BLaER1 treated with 17β-estradiol and CSF1 and Interleukin-3, amounts not matched to agents 10 nM and 100 nM (cell line): Measurements from ENCODE around the gene FGB.
"Not testable (repeated sequence)": the region's sequence is repeated elsewhere in the genome, so short reads cannot be mapped to it uniquely, and the experiment has no call there.

ENCODE experiments used
- H3K27ac ChIP-seq, 11 experiments: shearing (Covaris generic); formaldehyde crosslinking; 2 replicates each; pipeline ENCODE4 v1.8.1; 2022
- H3K27me3 ChIP-seq, 11 experiments: shearing (Covaris generic); formaldehyde crosslinking; 2 replicates each; pipeline ENCODE4 v1.8.1; 2022
- H3K36me3 ChIP-seq, 11 experiments: shearing (Covaris generic); formaldehyde crosslinking; 2 replicates each; pipeline ENCODE4 v1.8.1; 2022
- H3K4me1 ChIP-seq, 10 experiments: shearing (Covaris generic); formaldehyde crosslinking; 2 replicates each; pipeline ENCODE4 v1.8.1; 2022
- H3K4me2 ChIP-seq, 11 experiments: shearing (Covaris generic); formaldehyde crosslinking; 2 replicates each; pipeline ENCODE4 v1.8.1; 2022
- H3K4me3 ChIP-seq, 10 experiments: shearing (Covaris generic); formaldehyde crosslinking; 2 replicates each; pipeline ENCODE4 v1.8.1; 2022
- H3K9ac ChIP-seq, 11 experiments: shearing (Covaris generic); formaldehyde crosslinking; 2 replicates each; pipeline ENCODE4 v1.8.1; 2022
- H3K9me3 ChIP-seq, 11 experiments: shearing (Covaris generic); formaldehyde crosslinking; replicated peaks in 1 of 11; 2 replicates each; pipeline ENCODE4 v1.8.1; 2022
- H4K20me1 ChIP-seq, 11 experiments: shearing (Covaris generic); formaldehyde crosslinking; 2 replicates each; pipeline ENCODE4 v1.8.1; 2022
- Cebpa-rat ChIP-seq, 11 experiments: shearing (Covaris generic); IDR thresholded peaks; 2 replicates each; pipeline ENCODE4 v1.8.1; 2022

The FGB gene

GRCh38 chr4:154588198-154588597 is 25.4 kb downstream of the FGB start:
- no peak overlapping the region for H3K4me2 ChIP-seq
- TF ChIP-seq Cebpa-rat (IDR thresholded peaks at IDR 0.05): no peak

GRCh38 chr4:154589296-154590197 is 26.7 kb downstream of the FGB start:
- no peak overlapping the region for H3K9ac ChIP-seq
- no peaks in the 10 kb centered on the region for H4K20me1 ChIP-seq
- no peak overlapping the region for H3K27ac ChIP-seq
- no peaks in the 10 kb centered on the region for H3K9me3 ChIP-seq
- no peak overlapping the region for H3K4me3 ChIP-seq
- no peak overlapping the region for H3K4me2 ChIP-seq
- no peaks in the 10 kb centered on the region for H3K27me3 ChIP-seq
- no peak for TF ChIP-seq Cebpa-rat (IDR thresholded peaks at IDR 0.05)
- H3K4me1 ChIP-seq: no peaks in the 10 kb centered on the region
- no peaks in the 10 kb centered on the region for H3K36me3 ChIP-seq

More at GRCh38 chr4:154588198-154588597, 25.4 kb downstream of the FGB start:
- no peak overlapping the region for H3K9ac ChIP-seq
- H3K36me3 ChIP-seq: no peaks in the 10 kb centered on the region
- H3K4me1 ChIP-seq: no peaks in the 10 kb centered on the region
- no peak overlapping the region for H3K27ac ChIP-seq
- no peaks in the 10 kb centered on the region for H4K20me1 ChIP-seq
- no peaks in the 10 kb centered on the region for H3K9me3 ChIP-seq
- no peak overlapping the region for H3K4me3 ChIP-seq
- no peaks in the 10 kb centered on the region for H3K27me3 ChIP-seq

DNA sequence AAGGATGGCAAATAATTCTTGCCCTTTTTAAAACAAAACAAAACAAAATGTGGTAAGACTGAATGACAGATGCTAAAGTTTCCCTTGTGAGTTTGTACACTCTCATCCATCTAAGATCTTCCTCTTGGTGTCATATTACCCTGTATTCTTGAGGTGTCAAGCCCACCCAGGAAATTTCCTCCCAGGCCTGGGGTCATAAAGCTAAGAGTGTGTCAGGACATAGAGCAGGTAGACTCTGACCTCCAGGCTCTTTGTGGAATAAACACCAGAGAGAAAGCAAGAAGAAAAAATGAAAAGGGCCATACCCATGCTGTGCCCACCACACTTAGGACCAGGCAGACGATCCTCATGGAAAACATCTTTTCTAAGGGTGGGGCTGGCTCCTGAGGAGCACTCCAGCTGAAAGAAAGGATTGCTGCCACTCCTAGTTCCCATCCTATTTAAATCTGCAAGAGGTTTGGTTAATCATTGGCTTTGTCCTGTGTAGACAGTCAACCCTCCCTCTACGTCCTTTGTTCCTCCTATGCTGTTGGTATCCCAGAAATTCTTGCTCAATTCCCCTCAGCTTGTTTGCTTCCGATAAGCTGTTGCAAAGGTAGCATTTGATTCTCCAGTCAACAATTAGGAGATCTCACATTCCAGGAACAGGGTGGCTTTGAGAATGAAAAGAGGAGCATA is 27.7 kb downstream of the FGB start, which contains the start of gene FGA:
Gene FGA (minus strand): TSS at position 414 of the 678 bp plus-strand sequence. CDS start 55 bp downstream, at position 359.
- Histone ChIP-seq H3K36me3 (no peaks in the 10 kb centered on the region), H3K4me1 (no peaks in the 10 kb centered on the region), H4K20me1 (no peaks in the 10 kb centered on the region), H3K27me3 (no peaks in the 10 kb centered on the region), H3K27ac (no peak within 1 kb of the TSS), H3K9ac (no peak within 1 kb of the TSS), H3K9me3 (no peaks in the 10 kb centered on the region), H3K4me3 (no peak within 1 kb of the TSS), H3K4me2 (no peak within 1 kb of the TSS)
- no peak for TF ChIP-seq Cebpa-rat (IDR thresholded peaks at IDR 0.05)

DNA sequence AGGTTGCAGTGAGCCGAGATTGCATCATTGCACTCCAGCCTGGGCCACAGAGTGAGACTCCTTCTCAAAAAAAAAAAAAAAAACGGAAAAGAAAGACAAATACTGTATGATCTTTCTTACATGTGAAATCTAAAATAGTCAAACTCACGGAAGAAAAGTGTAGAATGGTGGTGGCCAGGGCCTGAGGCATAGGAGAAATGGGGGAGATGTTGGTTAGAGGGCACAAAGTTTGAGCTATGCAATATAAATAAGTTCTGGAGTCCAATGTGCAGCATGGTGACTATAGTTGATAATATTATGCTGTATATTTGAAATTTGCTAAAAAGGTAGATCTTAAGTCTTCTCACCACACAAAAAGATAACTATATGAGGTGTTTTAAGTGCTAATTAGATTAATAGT is 29.1 kb downstream of the FGB start:
- H3K4me3 ChIP-seq: no peak overlapping the region
- no peak overlapping the region for H3K4me2 ChIP-seq
- no peaks in the 10 kb centered on the region for H3K9me3 ChIP-seq
- no peak overlapping the region for H3K9ac ChIP-seq
- H3K4me1 ChIP-seq: no peaks in the 10 kb centered on the region
- TF ChIP-seq Cebpa-rat (IDR thresholded peaks at IDR 0.05): no peak
- H4K20me1 ChIP-seq: no peaks in the 10 kb centered on the region
- no peak overlapping the region for H3K27ac ChIP-seq
- H3K27me3 ChIP-seq: no peaks in the 10 kb centered on the region
- H3K36me3 ChIP-seq: no peaks in the 10 kb centered on the region

DNA sequence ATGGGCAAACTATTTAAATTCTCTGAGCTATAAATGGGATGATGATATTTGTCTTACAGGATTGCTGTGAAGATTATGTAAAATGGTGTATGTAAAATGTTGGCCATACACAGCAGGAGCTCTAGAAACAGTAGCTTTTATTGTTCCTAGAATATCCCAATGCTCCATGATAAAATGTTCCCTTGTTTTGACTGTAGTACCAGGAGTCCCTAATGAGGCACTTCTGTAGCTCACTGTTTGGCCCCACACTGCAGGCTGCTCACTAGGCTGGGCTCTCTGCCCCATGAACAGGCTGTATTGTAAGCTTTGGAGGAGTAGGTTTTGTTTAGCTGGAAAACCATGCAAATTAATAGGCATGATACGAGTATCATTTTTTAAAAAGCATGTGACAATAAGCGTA is 31.1 kb downstream of the FGB start:
- no peaks in the 10 kb centered on the region for H3K4me1 ChIP-seq
- H3K9ac ChIP-seq: no peak overlapping the region
- H3K4me2 ChIP-seq: no peak overlapping the region
- no peaks in the 10 kb centered on the region for H3K36me3 ChIP-seq
- no peak for TF ChIP-seq Cebpa-rat (IDR thresholded peaks at IDR 0.05)
- no peaks in the 10 kb centered on the region for H4K20me1 ChIP-seq
- no peaks in the 10 kb centered on the region for H3K27me3 ChIP-seq
- H3K4me3 ChIP-seq: no peak overlapping the region
- no peak overlapping the region for H3K27ac ChIP-seq
- H3K9me3 ChIP-seq: no peaks in the 10 kb centered on the region

GRCh38 chr4:154594343-154594742 is 31.5 kb downstream of the FGB start:
- H3K4me1 ChIP-seq, H3K9ac ChIP-seq, H3K27ac ChIP-seq, H3K4me3 ChIP-seq, H4K20me1 ChIP-seq, H3K9me3 ChIP-seq, H3K36me3 ChIP-seq, H3K4me2 ChIP-seq, H3K27me3 ChIP-seq: not testable (repeated sequence)

GRCh38 chr4:154595807-154596206 is 33.0 kb downstream of the FGB start:
- H3K27ac ChIP-seq: no peak overlapping the region
- H4K20me1 ChIP-seq: no peaks in the 10 kb centered on the region
- H3K4me1 ChIP-seq: no peaks in the 10 kb centered on the region
- H3K4me2 ChIP-seq: no peak overlapping the region
- H3K36me3 ChIP-seq: no peaks in the 10 kb centered on the region
- no peak overlapping the region for H3K9ac ChIP-seq
- no peak for TF ChIP-seq Cebpa-rat (IDR thresholded peaks at IDR 0.05)
- no peaks in the 10 kb centered on the region for H3K9me3 ChIP-seq
- no peaks in the 10 kb centered on the region for H3K27me3 ChIP-seq
- no peak overlapping the region for H3K4me3 ChIP-seq

DNA sequence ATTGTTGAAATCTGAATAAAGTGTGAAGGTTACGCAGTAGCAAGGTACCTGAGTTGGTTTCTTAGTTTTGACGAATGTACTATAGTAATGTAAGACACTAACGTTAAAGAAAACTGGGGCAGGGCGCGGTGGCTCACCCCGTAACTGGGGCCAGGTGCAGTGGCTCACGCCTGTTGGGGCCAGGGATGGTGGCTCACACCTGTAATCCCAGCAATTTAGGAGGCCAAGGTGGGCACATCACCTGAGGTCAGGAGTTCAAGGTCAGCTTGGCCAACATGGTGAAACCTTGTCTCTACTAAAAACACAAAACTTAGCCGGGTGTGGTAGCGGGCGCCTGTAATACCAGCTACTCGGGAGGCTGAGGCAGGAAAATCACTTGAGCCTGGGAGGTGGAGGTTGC is 34.5 kb downstream of the FGB start:
- not testable (repeated sequence) for H3K27me3 ChIP-seq, H3K9me3 ChIP-seq, H3K4me2 ChIP-seq, H4K20me1 ChIP-seq, H3K4me3 ChIP-seq, H3K27ac ChIP-seq, H3K36me3 ChIP-seq, H3K4me1 ChIP-seq, H3K9ac ChIP-seq

- H3K36me3 ChIP-seq: no peaks in the 10 kb centered on the region
Observed at GRCh38 chr4:154597798-154598774, 35.3 kb downstream of the FGB start.

More at GRCh38 chr4:154597798-154598774, 35.3 kb downstream of the FGB start:
- Histone ChIP-seq H3K4me3 (no peak overlapping the region), H3K4me2 (no peak overlapping the region), H3K9ac (no peak overlapping the region), H3K27me3 (no peaks in the 10 kb centered on the region), H4K20me1 (no peaks in the 10 kb centered on the region), H3K9me3 (no peaks in the 10 kb centered on the region), H3K27ac (no peak overlapping the region), H3K4me1 (no peaks in the 10 kb centered on the region)
- no peak for TF ChIP-seq Cebpa-rat (IDR thresholded peaks at IDR 0.05)
